HCT116 (cell line): ENCODE data around the gene RENBP. TPM values are rescaled to one million over a fixed set of nuclear protein-coding genes. Genes with fewer than 3 reads are reported as not detected.
A peak's percentile ranks its signal among the peaks of the same experiment; 100 is the strongest.

Source experiments
- ATAC-seq: fragments of 200-7000 bp; cut with Tn5 transposase; 2 replicates; pipeline ENCODE4 v1.9.1; 2020; ENCODE audit warnings: mild to moderate bottlenecking, moderate library complexity
- BruUV-seq: library from RNA; stranded (reverse); fragments of 400-500 nt; replicated peaks from 2 replicates; lab custom pipeline; 2021; lab: Mats Ljungman, UMichigan
- CTCF ChIA-PET: fragments of 300-600 bp; sonication (Branson Sonifier 250); formaldehyde crosslinking; loops from one replicate; lab custom pipeline; 2021; ENCODE audit warnings: antibody characterized with exemption; lab: Charles Lee
- POLR2A ChIA-PET: fragments of 300-600, 350-600 bp; sonication (Branson Sonifier 250); formaldehyde crosslinking; loops from one replicate; lab custom pipeline; 2021; ENCODE audit warnings: antibody characterized with exemption; lab: Charles Lee
- RAD21 ChIA-PET, 2 experiments: fragments of 300-600 bp; sonication (Branson Sonifier 250); formaldehyde crosslinking; loops; one replicate each; lab custom pipeline; 2023; ENCODE audit warnings: low total read pairs in 2 of 2; ENCODE audit not compliant: uncharacterized antibody in 2 of 2, unreplicated experiment in 2 of 2, low non-redundant PET in 1 of 2; lab: Charles Lee
- DNase-seq: peaks from one replicate; pipeline ENCODE4 v3.0.0-alpha.2; 2010; ENCODE audit warnings: low read depth, low spot score
- H2AFZ ChIP-seq: fragments of 200-600 bp; shearing (Covaris generic), sonication (generic); 2 replicates; pipeline ENCODE4 v1.6.1; 2017; ENCODE audit warnings: low read depth, mixed run types, mixed read lengths, antibody characterized with exemption, low read length; ENCODE audit not compliant: poor library complexity, severe bottlenecking
- H3K27ac ChIP-seq: 2 replicates; pipeline ENCODE4 v1.5.1; 2012; ENCODE audit warnings: low read depth, low read length
- H3K27me3 ChIP-seq: fragments of 200-600 bp; sonication (generic); 2 replicates; pipeline ENCODE4 v1.6.1; 2016; ENCODE audit warnings: mixed run types, low read length, mixed read lengths; ENCODE audit not compliant: insufficient read depth
- H3K36me3 ChIP-seq, 2 experiments: fragments of 200-500 bp in 1 of 2; fragments of 200-600 bp in 1 of 2; sonication (Bioruptor generic) in 1 of 2; sonication (generic) in 1 of 2; 2 replicates each; pipeline versions ENCODE4 v1.5.1 to v1.6.1; 2014 to 2016; ENCODE audit warnings: low read length in 2 of 2, inconsistent platforms in 1 of 2, mixed read lengths in 1 of 2, mixed run types in 1 of 2; ENCODE audit not compliant: insufficient read depth in 2 of 2, control insufficient read depth in 1 of 2
- H3K4me1 ChIP-seq, 2 experiments: fragments of 200-600 bp in 1 of 2; sonication (generic) in 1 of 2; 2 replicates each; pipeline versions ENCODE4 v1.5.1 to v1.6.1; 2012 to 2017; ENCODE audit warnings: low read length in 2 of 2, inconsistent platforms in 1 of 2, mild to moderate bottlenecking in 1 of 2, mixed read lengths in 1 of 2, mixed run types in 1 of 2, moderate library complexity in 1 of 2; ENCODE audit not compliant: insufficient read depth in 2 of 2, control insufficient read depth in 1 of 2
- H3K4me2 ChIP-seq: fragments of 200-600 bp; sonication (generic); 2 replicates; pipeline ENCODE4 v1.6.1; 2017; ENCODE audit warnings: mixed run types, low read length, mixed read lengths
- H3K4me3 ChIP-seq, 2 experiments: fragments of 200-600 bp in 1 of 2; sonication (generic) in 1 of 2; replicated peaks in 1 of 2; 2 replicates each; pipeline ENCODE4 v1.5.1; 2011 to 2016; ENCODE audit warnings: low read length in 2 of 2, control low read depth in 1 of 2, low read depth in 1 of 2, mild to moderate bottlenecking in 1 of 2, mixed read lengths in 1 of 2, mixed run types in 1 of 2
- H3K79me2 ChIP-seq: fragments of 200-600 bp; sonication (generic); 2 replicates; pipeline ENCODE4 v1.6.1; 2017; ENCODE audit warnings: mild to moderate bottlenecking, mixed run types, low read length, moderate library complexity, mixed read lengths; ENCODE audit not compliant: insufficient read depth
- H3K9ac ChIP-seq: fragments of 200-600 bp; sonication (generic); 2 replicates; pipeline ENCODE4 v1.6.1; 2016; ENCODE audit warnings: low read length, mixed read lengths
- H3K9me2 ChIP-seq: fragments of 200-600 bp; sonication (generic), shearing (Covaris generic); 2 replicates; pipeline ENCODE4 v1.6.1; 2017; ENCODE audit warnings: mixed run types, mild to moderate bottlenecking, moderate library complexity; ENCODE audit not compliant: insufficient read depth
- H3K9me3 ChIP-seq, 2 experiments: fragments of 200-500 bp in 1 of 2; fragments of 200-600 bp in 1 of 2; sonication (Bioruptor generic) in 1 of 2; sonication (generic) in 1 of 2; 2 replicates each; pipeline ENCODE4 v1.6.1; 2014 to 2017; ENCODE audit warnings: low read length in 2 of 2, mixed read lengths in 2 of 2, inconsistent platforms in 1 of 2, low read depth in 1 of 2, mild to moderate bottlenecking in 1 of 2, mixed run types in 1 of 2, moderate library complexity in 1 of 2; ENCODE audit not compliant: control insufficient read depth in 1 of 2, insufficient read depth in 1 of 2
- H4K20me1 ChIP-seq: fragments of 200-600 bp; sonication (generic), shearing (Covaris generic); 2 replicates; pipeline ENCODE4 v1.6.1; 2017; ENCODE audit warnings: mixed run types, mild to moderate bottlenecking, moderate library complexity; ENCODE audit not compliant: insufficient read depth
- ATF3 ChIP-seq: IDR thresholded peaks from 2 replicates; pipeline ENCODE4 v1.6.1; 2012
- CEBPB ChIP-seq: IDR thresholded peaks from 2 replicates; pipeline ENCODE4 v1.6.1; 2012; ENCODE audit warnings: low read depth
- CTCF ChIP-seq, 3 experiments: fragments of 200-600 bp in 1 of 3; sonication (generic) in 1 of 3; IDR thresholded peaks in 2 of 3; conservative IDR thresholded peaks in 1 of 3; 2 replicates each; pipeline ENCODE4 v1.5.1; 2012 to 2017; ENCODE audit warnings: low read depth in 2 of 3, low read length in 2 of 3, antibody characterized with exemption in 1 of 3, borderline replicate concordance in 1 of 3, control low read depth in 1 of 3, mild to moderate bottlenecking in 1 of 3, mixed read lengths in 1 of 3, mixed run types in 1 of 3, moderate library complexity in 1 of 3; ENCODE audit not compliant: insufficient read depth in 1 of 3
- EGR1 ChIP-seq: IDR thresholded peaks from 2 replicates; pipeline ENCODE4 v1.6.1; 2012; ENCODE audit warnings: low read depth
- EZH2 ChIP-seq: fragments of 200-600 bp; sonication (generic); IDR thresholded peaks from 2 replicates; pipeline ENCODE4 v1.6.1; 2017; ENCODE audit warnings: antibody characterized with exemption, mixed run types
- JUND ChIP-seq: IDR thresholded peaks from 2 replicates; pipeline ENCODE4 v1.6.1; 2012
- MAX ChIP-seq: IDR thresholded peaks from 2 replicates; pipeline ENCODE4 v1.6.1; 2012
- POLR2A ChIP-seq: IDR thresholded peaks from 2 replicates; pipeline ENCODE4 v1.7.0; 2011; ENCODE audit warnings: borderline replicate concordance; ENCODE audit not compliant: insufficient read depth, insufficient read length; ENCODE audit errors: extremely low read depth
- POLR2AphosphoS5 ChIP-seq: IDR thresholded peaks from 2 replicates; pipeline ENCODE4 v1.6.1; 2011; ENCODE audit warnings: mild to moderate bottlenecking, low read depth, low read length, moderate library complexity
- SIN3A ChIP-seq: IDR thresholded peaks from 2 replicates; pipeline ENCODE4 v1.6.1; 2012; ENCODE audit warnings: low read depth
- SP1 ChIP-seq: IDR thresholded peaks from 2 replicates; pipeline ENCODE4 v1.6.1; 2012; ENCODE audit warnings: low read depth
- TCF7L2 ChIP-seq: IDR thresholded peaks from 2 replicates; pipeline ENCODE4 v1.7.0; 2011; ENCODE audit warnings: borderline replicate concordance, inconsistent platforms; ENCODE audit not compliant: insufficient read depth, insufficient read length; ENCODE audit errors: extremely low read depth
- ZFX ChIP-seq: fragments of 450-650 bp; IDR thresholded peaks from 2 replicates; pipeline ENCODE4 v1.6.1; 2017
- ZNF274 ChIP-seq: fragments of 200-500 bp; sonication (Bioruptor generic); IDR thresholded peaks from 2 replicates; pipeline ENCODE4 v1.6.1; 2014; ENCODE audit warnings: mild to moderate bottlenecking, low read depth, low read length, inconsistent platforms
- intact Hi-C: fragments of 100-400 bp; cut with micrococcal nuclease; formaldehyde crosslinking; loops from 2 replicates; pipeline ENCODE4 v1.10.0; 2022
- total RNA-seq: library from RNA; stranded (reverse); gene quantifications from one replicate; pipeline ENCODE4 v1.2.1, GENCODE V29; 2021; ENCODE audit not compliant: unreplicated experiment

The RENBP gene
- total RNA-seq, 1 experiment from 2014 or later = 1.3 TPM

GRCh38 chrX:153926552-153926857, 17.9 kb downstream of the RENBP start:
- Histone ChIP-seq H3K79me2 (peaks cover 28% of the 10 kb centered on the region; the same call in 1 of the 2 replicates), H4K20me1 (no peaks in the 10 kb centered on the region), H3K4me2 (peak overlapping the region; percentile 87), H3K4me1 (peaks cover 22 to 43% of the 10 kb centered on the region in 2 experiments), H2AFZ (no peak overlapping the region), H3K9ac (peak overlapping the region; percentile 80), H3K9me2 (no peaks in the 10 kb centered on the region), H3K9me3 (no peaks in the 10 kb centered on the region), H3K36me3 (peaks cover 0 to 5% of the 10 kb centered on the region in 2 experiments; a peak in 2 of 4 replicates), H3K4me3 (peak overlapping the region; percentile 69 to 71), H3K27me3 (no peaks in the 10 kb centered on the region), H3K27ac (peak overlapping the region; percentile 99)
- CTCF ChIA-PET = interaction anchor here (0.8 to 2.5 kb wide), 2 partner anchors 15 to 21 kb away, joined by 3 to 14 read pairs; no protein-coding TSS in a partner anchor
- BruUV-seq = no TSS peak
- DNase-seq (no peak), ATAC-seq (peak; percentile 6)
- no peak for TF ChIP-seq CEBPB
- intact Hi-C loops = no loop called here
- RAD21 ChIA-PET = no interaction called here
- POLR2A ChIA-PET = interaction anchor here (1.0 kb wide), 2 partner anchors 45 to 63 kb away, joined by 3 to 5 read pairs; partner anchors contain the start of genes HCFC1 and TMEM187

GRCh38 chrX:153925739-153926551, 18.5 kb downstream of the RENBP start, which contains the start of gene ARHGAP4:
ARHGAP4 (minus strand) TSS chrX:153926264; CDS start chrX:153926202, 62 bp downstream.
- Histone ChIP-seq H3K9me3 (no peaks in the 10 kb centered on the region), H3K4me1 (peaks cover 22 to 43% of the 10 kb centered on the region in 2 experiments), H3K27ac (peak within 1 kb of the TSS; percentile 99), H2AFZ (no peak within 1 kb of the TSS), H3K79me2 (peaks cover 27% of the 10 kb centered on the region; the same call in 1 of the 2 replicates), H3K4me2 (peak within 1 kb of the TSS; percentile 87), H3K27me3 (no peaks in the 10 kb centered on the region), H3K9me2 (no peaks in the 10 kb centered on the region), H3K9ac (peak within 1 kb of the TSS; percentile 80), H3K4me3 (peak within 1 kb of the TSS; percentile 69 to 71), H3K36me3 (peaks cover 0 to 3% of the 10 kb centered on the region in 2 experiments; a peak in 1 of 4 replicates), H4K20me1 (no peaks in the 10 kb centered on the region)
- DNase-seq (peak; percentile 37), ATAC-seq (peak; percentile 31)
- ChIA-PET POLR2A (interaction anchor here (1.0 to 1.7 kb wide), 4 partner anchors 9 to 131 kb away, joined by 3 to 7 read pairs (median 4); partner anchors contain the start of genes HCFC1, IDH3G, NAA10 and SSR4), RAD21 (no interaction called here), CTCF (interaction anchor here (2.5 kb wide), 2 partner anchors 21 kb away, joined by 12 to 14 read pairs; no protein-coding TSS in a partner anchor)
- BruUV-seq = TSS peak; percentile 96
- intact Hi-C loops = no loop called here
- TF ChIP-seq POLR2AphosphoS5 (peak; percentile 79), EGR1 (no peak), ZNF274 (no peak), SIN3A (no peak), ZFX (peak; percentile 37; the same call in 1 of the 2 replicates), SP1 (no peak), JUND (no peak), ATF3 (no peak), MAX (no peak), CEBPB (no peak), EZH2 (no peak), CTCF (IDR thresholded peaks at IDR 0.05 in 2 of 3, conservative IDR thresholded peaks at IDR 0.05 in 1 of 3; ENCODE audit: borderline replicate concordance in 1 of 3, insufficient read depth in 1 of 3, low read depth in 2 of 3, low read length in 2 of 3) (no peak), TCF7L2 (no peak), POLR2A (peak; percentile 98)
